ENCODE measurements around the gene UBL4A. TPM values are rescaled to one million over a fixed set of nuclear protein-coding genes. Genes with fewer than 3 reads are reported as not detected.

The UBL4A gene
- total RNA-seq, 4 donors from 2014 or later, result 20.6 to 45.9 (median 34.6) TPM

DNA sequence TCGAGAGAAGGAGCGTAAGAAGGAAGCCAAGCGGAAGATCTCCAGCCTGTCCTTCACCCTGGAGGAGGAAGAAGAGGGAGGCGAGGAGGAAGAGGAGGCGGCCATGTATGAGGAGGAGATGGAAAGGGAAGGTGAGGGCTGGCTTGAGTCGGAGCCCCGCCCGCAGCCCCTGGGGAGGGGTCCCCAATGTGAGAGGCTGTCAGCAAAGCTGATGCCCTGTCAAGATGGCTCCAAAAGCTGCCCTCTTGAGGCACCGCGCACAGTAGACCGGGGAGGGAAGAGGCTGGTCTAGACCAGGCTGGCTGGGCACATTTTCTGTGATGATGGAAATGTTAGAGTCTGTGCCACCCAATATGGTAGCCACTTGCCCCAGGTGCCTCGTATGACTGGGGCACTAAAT is 40.0 kb downstream of the UBL4A start:
- no peaks in the 10 kb centered on the region for H3K27me3 ChIP-seq
- H3K4me1 ChIP-seq, result peaks cover 0 to 10% (median 3%) of the 10 kb centered on the region in 4 donors
- H3K4me3 ChIP-seq, result no peak overlapping the region
- no peak for DNase-seq
- TF ChIP-seq, protein P1, sequence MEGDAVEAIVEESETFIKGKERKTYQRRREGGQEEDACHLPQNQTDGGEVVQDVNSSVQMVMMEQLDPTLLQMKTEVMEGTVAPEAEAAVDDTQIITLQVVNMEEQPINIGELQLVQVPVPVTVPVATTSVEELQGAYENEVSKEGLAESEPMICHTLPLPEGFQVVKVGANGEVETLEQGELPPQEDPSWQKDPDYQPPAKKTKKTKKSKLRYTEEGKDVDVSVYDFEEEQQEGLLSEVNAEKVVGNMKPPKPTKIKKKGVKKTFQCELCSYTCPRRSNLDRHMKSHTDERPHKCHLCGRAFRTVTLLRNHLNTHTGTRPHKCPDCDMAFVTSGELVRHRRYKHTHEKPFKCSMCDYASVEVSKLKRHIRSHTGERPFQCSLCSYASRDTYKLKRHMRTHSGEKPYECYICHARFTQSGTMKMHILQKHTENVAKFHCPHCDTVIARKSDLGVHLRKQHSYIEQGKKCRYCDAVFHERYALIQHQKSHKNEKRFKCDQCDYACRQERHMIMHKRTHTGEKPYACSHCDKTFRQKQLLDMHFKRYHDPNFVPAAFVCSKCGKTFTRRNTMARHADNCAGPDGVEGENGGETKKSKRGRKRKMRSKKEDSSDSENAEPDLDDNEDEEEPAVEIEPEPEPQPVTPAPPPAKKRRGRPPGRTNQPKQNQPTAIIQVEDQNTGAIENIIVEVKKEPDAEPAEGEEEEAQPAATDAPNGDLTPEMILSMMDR (IDR thresholded peaks at IDR 0.05), result no peak
- TF ChIP-seq POLR2A (IDR thresholded peaks at IDR 0.05), result no peak
- peaks cover 0 to 35% (median 0%) of the 10 kb centered on the region in 3 donors for H3K36me3 ChIP-seq
- H3K9me3 ChIP-seq, result no peaks in the 10 kb centered on the region
- H3K27ac ChIP-seq, result no peak overlapping the region

DNA sequence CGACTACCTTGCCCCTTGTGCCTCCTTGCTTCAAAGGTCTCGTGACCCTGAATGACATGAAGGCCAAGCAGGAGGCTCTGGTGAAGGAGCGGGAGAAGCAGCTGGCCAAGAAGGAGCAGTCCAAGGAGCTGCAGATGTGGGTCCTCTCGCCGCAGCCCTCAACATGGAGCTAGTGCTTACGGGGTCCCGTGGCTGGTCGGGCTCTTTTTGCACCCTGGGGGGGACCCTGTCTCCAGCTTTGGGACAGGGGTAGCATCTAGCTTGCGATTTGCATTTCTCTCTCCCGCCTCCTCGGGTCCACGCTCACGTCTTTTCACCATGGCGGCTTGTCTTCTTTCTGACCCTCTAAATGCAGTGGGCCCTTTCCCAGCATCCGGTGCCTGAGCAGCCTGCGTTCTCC is 40.6 kb downstream of the UBL4A start:
- DNase-seq, result no peak
- Histone ChIP-seq H3K9me3 (no peaks in the 10 kb centered on the region), H3K36me3 (peaks cover 0 to 35% (median 0%) of the 10 kb centered on the region in 3 donors)

DNA sequence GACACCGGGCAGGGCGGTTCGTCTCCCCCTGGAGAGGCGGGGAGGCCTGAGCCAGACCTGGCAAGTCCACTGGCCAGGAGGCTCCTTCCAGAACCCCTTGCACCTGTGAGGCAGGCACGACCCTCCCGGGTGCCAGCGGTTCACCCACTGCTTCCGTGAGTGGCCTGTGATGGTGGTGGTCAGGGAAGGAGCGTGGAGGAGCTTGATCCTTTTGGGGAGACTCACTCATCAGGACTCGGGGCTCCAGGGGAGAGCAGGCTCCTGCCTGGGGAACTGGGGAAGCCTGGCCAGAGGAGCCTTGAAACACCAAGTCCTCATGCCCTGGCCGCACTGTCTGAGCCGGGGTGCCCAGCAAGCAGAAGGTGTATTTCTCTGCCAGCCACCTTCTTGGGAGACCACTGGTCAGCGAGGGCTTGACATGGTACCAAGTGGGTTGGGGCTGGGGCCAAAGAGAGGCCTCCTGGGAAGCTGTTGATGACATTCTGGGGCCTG is 41.6 kb downstream of the UBL4A start:
- no peak for DNase-seq
- Histone ChIP-seq H3K27ac (peak overlapping the region; percentile 73 to 87 (median 81)), H3K4me3 (peak overlapping the region; percentile 43 to 80 (median 60)), H3K27me3 (no peaks in the 10 kb centered on the region), H3K4me1 (peaks cover 0 to 10% (median 3%) of the 10 kb centered on the region in 4 donors), H3K36me3 (peaks cover 0 to 34% (median 0%) of the 10 kb centered on the region in 3 donors), H3K9me3 (no peaks in the 10 kb centered on the region)
- TF ChIP-seq POLR2A (IDR thresholded peaks at IDR 0.05), result no peak
- TF ChIP-seq, protein P1 (IDR thresholded peaks at IDR 0.05), result no peak

More for the DNA sequence above, 40.6 kb downstream of the UBL4A start:
- no peaks in the 10 kb centered on the region for H3K27me3 ChIP-seq
- no peak for TF ChIP-seq POLR2A (IDR thresholded peaks at IDR 0.05)
- TF ChIP-seq, protein P1 (IDR thresholded peaks at IDR 0.05), result no peak
- no peak overlapping the region for H3K27ac ChIP-seq
- H3K4me3 ChIP-seq, result no peak overlapping the region
- H3K4me1 ChIP-seq, result peaks cover 0 to 10% (median 3%) of the 10 kb centered on the region in 4 donors

DNA sequence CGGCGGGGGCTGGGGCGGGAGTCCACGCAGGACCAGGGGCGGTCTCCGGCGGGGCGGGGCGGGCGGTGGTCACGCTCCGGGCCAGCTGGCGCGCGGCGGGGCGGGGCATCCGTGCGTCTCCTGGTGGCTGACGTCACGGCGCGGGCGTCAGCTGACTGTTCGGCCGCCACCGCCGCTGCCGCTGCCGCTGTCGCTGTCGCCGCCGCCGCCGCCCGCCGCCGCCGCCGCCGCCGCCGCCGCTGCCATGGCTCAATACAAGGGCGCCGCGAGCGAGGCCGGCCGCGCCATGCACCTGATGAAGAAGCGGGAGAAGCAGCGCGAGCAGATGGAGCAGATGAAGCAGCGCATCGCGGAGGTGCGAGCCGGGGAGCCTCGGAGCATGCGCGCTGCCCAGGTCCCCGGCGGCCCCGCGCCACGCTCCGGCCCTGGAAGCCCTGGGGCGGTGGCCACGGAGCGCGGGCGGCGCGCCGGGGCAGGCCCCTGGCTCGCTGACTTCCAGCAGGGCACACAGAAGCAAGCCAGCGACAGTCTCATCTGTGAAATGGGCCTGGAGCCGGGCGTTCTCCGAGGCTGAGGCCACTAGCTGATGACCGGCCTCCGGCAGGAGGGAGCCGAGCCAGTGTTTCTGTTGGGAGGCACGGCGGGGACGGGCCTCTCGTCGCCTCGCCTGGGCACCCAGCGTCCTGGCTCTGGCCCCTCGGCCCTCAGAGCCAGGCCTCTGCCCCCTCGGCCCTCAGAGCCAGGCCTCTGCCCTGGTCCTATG is 42.2 kb downstream of the UBL4A start, which contains the start of gene FAM50A:
Gene FAM50A, plus strand, starts transcription at position 150 of the 763 bp plus-strand sequence. Its CDS starts 95 bp downstream, at position 245.
- peak; percentile 77 to 92 (median 85) for DNase-seq
- Histone ChIP-seq H3K27ac (peak within 1 kb of the TSS; percentile 73 to 87 (median 81)), H3K27me3 (no peaks in the 10 kb centered on the region), H3K4me3 (peak within 1 kb of the TSS; percentile 43 to 80 (median 60)), H3K36me3 (peaks cover 0 to 29% (median 0%) of the 10 kb centered on the region in 3 donors), H3K4me1 (peaks cover 0 to 10% (median 3%) of the 10 kb centered on the region in 4 donors), H3K9me3 (no peaks in the 10 kb centered on the region)
- peak in 1 of 2 donors; percentile 66 for TF ChIP-seq POLR2A (IDR thresholded peaks at IDR 0.05)
- TF ChIP-seq, protein P1 (IDR thresholded peaks at IDR 0.05), result peak in 3 of 6 experiments; percentile 20 to 43 (median 21)

DNA sequence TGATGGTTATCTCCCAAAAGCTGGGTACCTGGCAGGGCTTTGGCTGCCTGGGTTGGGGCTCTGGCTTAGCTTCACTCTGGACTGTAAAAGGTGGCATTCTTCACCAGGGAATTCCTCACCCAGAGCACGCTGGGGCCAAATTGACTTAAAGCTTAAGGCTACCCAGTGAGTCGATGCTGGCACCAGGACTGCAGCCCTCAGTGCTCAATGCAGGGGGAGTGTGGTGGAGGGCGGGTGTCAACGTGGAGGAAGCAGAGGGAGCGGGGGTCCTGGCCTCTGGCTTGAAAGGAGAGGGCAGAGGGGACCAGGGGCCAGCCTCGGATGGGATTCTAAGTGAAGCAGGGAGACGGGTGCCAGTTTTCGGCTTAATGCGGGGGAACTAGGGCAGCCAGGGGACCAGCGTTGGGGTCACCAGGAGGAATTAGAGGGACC is 42.9 kb downstream of the UBL4A start:
- no peak for TF ChIP-seq POLR2A (IDR thresholded peaks at IDR 0.05)
- TF ChIP-seq, protein P1 (IDR thresholded peaks at IDR 0.05), result no peak
- Histone ChIP-seq H3K9me3 (no peaks in the 10 kb centered on the region), H3K36me3 (peaks cover 0 to 22% (median 0%) of the 10 kb centered on the region in 3 donors), H3K27me3 (no peaks in the 10 kb centered on the region), H3K4me1 (peaks cover 0 to 15% (median 3%) of the 10 kb centered on the region in 4 donors), H3K27ac (peak overlapping the region; percentile 72 to 87 (median 81)), H3K4me3 (peak overlapping the region; percentile 43 to 80 (median 60))
- no peak for DNase-seq

Measured in Peyer's patch (tissue), 4 donors.